H1 (cell line): ENCODE results near the gene CAPN8.
A peak's percentile ranks its signal among the peaks of the same experiment; 100 is the strongest.

Experiments used
- BCL11A ChIP-seq, 2 experiments: IDR thresholded peaks; one replicate each; pipeline ENCODE4 v1.6.1; 2011; ENCODE audit warnings: low read depth in 2 of 2, low read length in 2 of 2, mild to moderate bottlenecking in 2 of 2
- BRCA1 ChIP-seq: IDR thresholded peaks from 2 replicates; pipeline ENCODE4 v1.6.1; 2012; ENCODE audit warnings: low read depth, low read length, improper control_type of control experiment
- CREB1 ChIP-seq: IDR thresholded peaks from 2 replicates; pipeline ENCODE4 v1.6.1; 2012; ENCODE audit warnings: inconsistent platforms
- EZH2 ChIP-seq: fragments of 200-600 bp; sonication (generic); IDR thresholded peaks from 2 replicates; pipeline ENCODE4 v1.7.1; 2012; ENCODE audit warnings: low read depth, mild to moderate bottlenecking, moderate library complexity, low read length, inconsistent platforms; ENCODE audit not compliant: severe bottlenecking
- HDAC6 ChIP-seq: IDR thresholded peaks from one replicate; pipeline ENCODE4 v1.7.1; 2012; ENCODE audit warnings: low read depth, mild to moderate bottlenecking, inconsistent platforms, low read length, moderate library complexity
- PHF8 ChIP-seq: fragments of 200-600 bp; sonication (generic); conservative IDR thresholded peaks from 2 replicates; pipeline ENCODE4 v1.7.1; 2012; ENCODE audit warnings: low read depth, mild to moderate bottlenecking, inconsistent platforms, low read length, moderate library complexity
- POLR2A ChIP-seq, 2 experiments: IDR thresholded peaks; 1 replicate in 1 of 2; 2 replicates in 1 of 2; pipeline ENCODE4 v1.6.1; 2011; ENCODE audit warnings: low read depth in 2 of 2, low read length in 2 of 2, mild to moderate bottlenecking in 2 of 2; ENCODE audit errors: control extremely low read depth in 1 of 2
- SP1 ChIP-seq: IDR thresholded peaks from 2 replicates; pipeline ENCODE4 v1.6.1; 2011; ENCODE audit warnings: low read depth, low read length
- TF ChIP-seq, protein P1 (sequence below), 3 experiments: IDR thresholded peaks; 1 replicate in 2 of 3; 2 replicates in 1 of 3; pipeline versions ENCODE4 v1.5.1 to v1.6.1; 2011; ENCODE audit warnings: low read length in 3 of 3, mild to moderate bottlenecking in 3 of 3, inconsistent platforms in 2 of 3, low read depth in 1 of 3, moderate library complexity in 1 of 3; ENCODE audit not compliant: insufficient read depth in 1 of 3; ENCODE audit errors: control extremely low read depth in 1 of 3

- TF ChIP-seq BCL11A (IDR thresholded peaks at IDR 0.05; ENCODE audit: low read depth in 2 of 2, low read length in 2 of 2) = no peak
- TF ChIP-seq, protein P1, sequence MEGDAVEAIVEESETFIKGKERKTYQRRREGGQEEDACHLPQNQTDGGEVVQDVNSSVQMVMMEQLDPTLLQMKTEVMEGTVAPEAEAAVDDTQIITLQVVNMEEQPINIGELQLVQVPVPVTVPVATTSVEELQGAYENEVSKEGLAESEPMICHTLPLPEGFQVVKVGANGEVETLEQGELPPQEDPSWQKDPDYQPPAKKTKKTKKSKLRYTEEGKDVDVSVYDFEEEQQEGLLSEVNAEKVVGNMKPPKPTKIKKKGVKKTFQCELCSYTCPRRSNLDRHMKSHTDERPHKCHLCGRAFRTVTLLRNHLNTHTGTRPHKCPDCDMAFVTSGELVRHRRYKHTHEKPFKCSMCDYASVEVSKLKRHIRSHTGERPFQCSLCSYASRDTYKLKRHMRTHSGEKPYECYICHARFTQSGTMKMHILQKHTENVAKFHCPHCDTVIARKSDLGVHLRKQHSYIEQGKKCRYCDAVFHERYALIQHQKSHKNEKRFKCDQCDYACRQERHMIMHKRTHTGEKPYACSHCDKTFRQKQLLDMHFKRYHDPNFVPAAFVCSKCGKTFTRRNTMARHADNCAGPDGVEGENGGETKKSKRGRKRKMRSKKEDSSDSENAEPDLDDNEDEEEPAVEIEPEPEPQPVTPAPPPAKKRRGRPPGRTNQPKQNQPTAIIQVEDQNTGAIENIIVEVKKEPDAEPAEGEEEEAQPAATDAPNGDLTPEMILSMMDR (IDR thresholded peaks at IDR 0.05; ENCODE audit: control extremely low read depth in 1 of 3, insufficient read depth in 1 of 3, low read depth in 1 of 3, low read length in 3 of 3) = no peak
- no peak for TF ChIP-seq HDAC6
- TF ChIP-seq PHF8 = no peak
- no peak for TF ChIP-seq POLR2A (IDR thresholded peaks at IDR 0.05; ENCODE audit: control extremely low read depth in 1 of 2, low read depth in 2 of 2, low read length in 2 of 2)
- no peak for TF ChIP-seq EZH2
- 0 out of 2 replicates have a peak, but pooled peaks have one; percentile 9 for TF ChIP-seq SP1
- no peak for TF ChIP-seq BRCA1
- TF ChIP-seq CREB1 = no peak
Measured at GRCh38 chr1:223706077-223706973, 40.8 kb upstream of the CAPN8 start.
